SK-N-SH treated with all-trans-retinoic acid at 6 μM for 48 hours (cell line): ENCODE data around the gene PRKG2.

Experiments
- CSDC2 ChIP-seq: fragments of 250-450 bp; sonication (Bioruptor Pico); IDR thresholded peaks from 2 replicates; pipeline ENCODE4 v1.5.0; 2020; ENCODE audit warnings: mild to moderate bottlenecking, moderate library complexity
- CSRNP3 ChIP-seq: fragments of 250-450 bp; sonication (Bioruptor Pico); IDR thresholded peaks from 2 replicates; pipeline ENCODE4 v1.5.1; 2021; ENCODE audit warnings: mild to moderate bottlenecking, moderate library complexity
- GLIS3 ChIP-seq: fragments of 250-450 bp; sonication (Bioruptor Pico); IDR thresholded peaks from 2 replicates; pipeline ENCODE4 v1.5.0; 2020; ENCODE audit warnings: mild to moderate bottlenecking, moderate library complexity
- POU6F1 ChIP-seq: fragments of 250-450 bp; sonication (Bioruptor Pico); IDR thresholded peaks from 2 replicates; pipeline ENCODE4 v1.8.0; 2021; ENCODE audit warnings: low read depth, mild to moderate bottlenecking, moderate library complexity, borderline replicate concordance
- PPARA ChIP-seq: fragments of 250-450 bp; sonication (Bioruptor Pico); IDR thresholded peaks from 2 replicates; pipeline ENCODE4 v1.5.0; 2020; ENCODE audit warnings: mild to moderate bottlenecking, borderline replicate concordance
- RARB ChIP-seq: fragments of 250-450 bp; sonication (Bioruptor Pico); IDR thresholded peaks from 2 replicates; pipeline ENCODE4 v1.8.0; 2021; ENCODE audit warnings: mild to moderate bottlenecking, moderate library complexity
- SNAI2 ChIP-seq: fragments of 250-450 bp; sonication (Bioruptor Pico); IDR thresholded peaks from 2 replicates; pipeline ENCODE4 v1.5.0; 2020; ENCODE audit warnings: mild to moderate bottlenecking, moderate library complexity
- ZFP3 ChIP-seq: fragments of 250-450 bp; sonication (Bioruptor Pico); IDR thresholded peaks from 2 replicates; pipeline ENCODE4 v1.5.0; 2020; ENCODE audit warnings: mild to moderate bottlenecking, moderate library complexity
- ZFP30 ChIP-seq: fragments of 450-650 bp; formaldehyde crosslinking; IDR thresholded peaks from 2 replicates; pipeline ENCODE4 v1.5.0; 2022; ENCODE audit warnings: mild to moderate bottlenecking, moderate library complexity
- ZNF70 ChIP-seq: fragments of 450-650 bp; formaldehyde crosslinking; IDR thresholded peaks from 2 replicates; pipeline ENCODE4 v1.5.0; 2020; ENCODE audit warnings: mild to moderate bottlenecking, moderate library complexity
- ZNF8 ChIP-seq: fragments of 450-650 bp; formaldehyde crosslinking; IDR thresholded peaks from 2 replicates; pipeline ENCODE4 v1.5.0; 2020; ENCODE audit warnings: mild to moderate bottlenecking, moderate library complexity
- TF ChIP-seq, protein P1 (sequence below): fragments of 250-450 bp; sonication (Bioruptor Pico); IDR thresholded peaks from 2 replicates; pipeline ENCODE4 v1.5.0; 2020; ENCODE audit warnings: mild to moderate bottlenecking, moderate library complexity
- TF ChIP-seq, protein P2 (sequence below): fragments of 250-450 bp; sonication (Bioruptor Pico); IDR thresholded peaks from 2 replicates; pipeline ENCODE4 v1.8.0; 2020; ENCODE audit warnings: mild to moderate bottlenecking, moderate library complexity, borderline replicate concordance

GRCh38 chr4:81137446-81137845 lies 77.6 kb downstream of the PRKG2 start:
- no peak for TF ChIP-seq ZFP3 (CRISPR knock-in tag)
- no peak for TF ChIP-seq ZFP30 (CRISPR knock-in tag)
- no peak for TF ChIP-seq GLIS3 (CRISPR knock-in tag)
- no peak for TF ChIP-seq CSDC2
- TF ChIP-seq ZNF8 (CRISPR knock-in tag): no peak
- TF ChIP-seq, protein P1, sequence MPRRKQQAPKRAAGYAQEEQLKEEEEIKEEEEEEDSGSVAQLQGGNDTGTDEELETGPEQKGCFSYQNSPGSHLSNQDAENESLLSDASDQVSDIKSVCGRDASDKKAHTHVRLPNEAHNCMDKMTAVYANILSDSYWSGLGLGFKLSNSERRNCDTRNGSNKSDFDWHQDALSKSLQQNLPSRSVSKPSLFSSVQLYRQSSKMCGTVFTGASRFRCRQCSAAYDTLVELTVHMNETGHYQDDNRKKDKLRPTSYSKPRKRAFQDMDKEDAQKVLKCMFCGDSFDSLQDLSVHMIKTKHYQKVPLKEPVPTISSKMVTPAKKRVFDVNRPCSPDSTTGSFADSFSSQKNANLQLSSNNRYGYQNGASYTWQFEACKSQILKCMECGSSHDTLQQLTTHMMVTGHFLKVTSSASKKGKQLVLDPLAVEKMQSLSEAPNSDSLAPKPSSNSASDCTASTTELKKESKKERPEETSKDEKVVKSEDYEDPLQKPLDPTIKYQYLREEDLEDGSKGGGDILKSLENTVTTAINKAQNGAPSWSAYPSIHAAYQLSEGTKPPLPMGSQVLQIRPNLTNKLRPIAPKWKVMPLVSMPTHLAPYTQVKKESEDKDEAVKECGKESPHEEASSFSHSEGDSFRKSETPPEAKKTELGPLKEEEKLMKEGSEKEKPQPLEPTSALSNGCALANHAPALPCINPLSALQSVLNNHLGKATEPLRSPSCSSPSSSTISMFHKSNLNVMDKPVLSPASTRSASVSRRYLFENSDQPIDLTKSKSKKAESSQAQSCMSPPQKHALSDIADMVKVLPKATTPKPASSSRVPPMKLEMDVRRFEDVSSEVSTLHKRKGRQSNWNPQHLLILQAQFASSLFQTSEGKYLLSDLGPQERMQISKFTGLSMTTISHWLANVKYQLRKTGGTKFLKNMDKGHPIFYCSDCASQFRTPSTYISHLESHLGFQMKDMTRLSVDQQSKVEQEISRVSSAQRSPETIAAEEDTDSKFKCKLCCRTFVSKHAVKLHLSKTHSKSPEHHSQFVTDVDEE: no peak
- no peak for TF ChIP-seq SNAI2 (CRISPR knock-in tag)
- no peak for TF ChIP-seq RARB (CRISPR knock-in tag)
- TF ChIP-seq, protein P2, sequence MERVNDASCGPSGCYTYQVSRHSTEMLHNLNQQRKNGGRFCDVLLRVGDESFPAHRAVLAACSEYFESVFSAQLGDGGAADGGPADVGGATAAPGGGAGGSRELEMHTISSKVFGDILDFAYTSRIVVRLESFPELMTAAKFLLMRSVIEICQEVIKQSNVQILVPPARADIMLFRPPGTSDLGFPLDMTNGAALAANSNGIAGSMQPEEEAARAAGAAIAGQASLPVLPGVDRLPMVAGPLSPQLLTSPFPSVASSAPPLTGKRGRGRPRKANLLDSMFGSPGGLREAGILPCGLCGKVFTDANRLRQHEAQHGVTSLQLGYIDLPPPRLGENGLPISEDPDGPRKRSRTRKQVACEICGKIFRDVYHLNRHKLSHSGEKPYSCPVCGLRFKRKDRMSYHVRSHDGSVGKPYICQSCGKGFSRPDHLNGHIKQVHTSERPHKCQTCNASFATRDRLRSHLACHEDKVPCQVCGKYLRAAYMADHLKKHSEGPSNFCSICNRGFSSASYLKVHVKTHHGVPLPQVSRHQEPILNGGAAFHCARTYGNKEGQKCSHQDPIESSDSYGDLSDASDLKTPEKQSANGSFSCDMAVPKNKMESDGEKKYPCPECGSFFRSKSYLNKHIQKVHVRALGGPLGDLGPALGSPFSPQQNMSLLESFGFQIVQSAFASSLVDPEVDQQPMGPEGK: no peak
- TF ChIP-seq POU6F1 (CRISPR knock-in tag): no peak
- no peak for TF ChIP-seq PPARA (CRISPR knock-in tag)
- no peak for TF ChIP-seq ZNF70 (CRISPR knock-in tag)
- no peak for TF ChIP-seq CSRNP3 (CRISPR knock-in tag)
